T-helper 1 cell treated with Interleukin-12 subunit alpha and Interleukin-12 subunit beta and Interleukin-4 antibody, amounts not matched to agents 30 μg/mL and 1 μg/mL, for 36 hours (primary cell): ENCODE data around the gene DGKQ.
"Not testable (repeated sequence)": the region's sequence is repeated elsewhere in the genome, so short reads cannot be mapped to it uniquely, and the experiment has no call there.

Source experiments
- H3K27ac Mint-ChIP-seq: one replicate; pipeline ENCODE4 v1.8.0; 2021; ENCODE audit warnings: mild to moderate bottlenecking, mixed read lengths
- H3K27me3 Mint-ChIP-seq: one replicate; pipeline ENCODE4 v1.8.0; 2021; ENCODE audit warnings: low read depth, mixed read lengths
- H3K36me3 Mint-ChIP-seq: one replicate; pipeline ENCODE4 v1.8.0; 2021; ENCODE audit warnings: low read depth, mixed read lengths
- H3K4me1 Mint-ChIP-seq: one replicate; pipeline ENCODE4 v1.8.0; 2021; ENCODE audit warnings: low read depth, mixed read lengths
- H3K4me3 Mint-ChIP-seq: one replicate; pipeline ENCODE4 v1.8.0; 2021; ENCODE audit warnings: mild to moderate bottlenecking, moderate library complexity, mixed read lengths
- H3K9me3 Mint-ChIP-seq: one replicate; pipeline ENCODE4 v1.8.0; 2021; ENCODE audit warnings: mixed read lengths

Gene DGKQ

GRCh38 chr4:948101-948935 lies 25.1 kb downstream of the DGKQ start:
- Mint-ChIP-seq H3K9me3 (no peaks in the 10 kb centered on the region), H3K4me1 (no peaks in the 10 kb centered on the region), H3K27me3 (no peaks in the 10 kb centered on the region), H3K36me3 (no peaks in the 10 kb centered on the region), H3K27ac (no peak overlapping the region), H3K4me3 (no peak overlapping the region)

- H3K4me1 Mint-ChIP-seq = no peaks in the 10 kb centered on the region
- H3K27me3 Mint-ChIP-seq = no peaks in the 10 kb centered on the region
- H3K36me3 Mint-ChIP-seq = no peaks in the 10 kb centered on the region
- H3K27ac Mint-ChIP-seq = no peak overlapping the region
- no peaks in the 10 kb centered on the region for H3K9me3 Mint-ChIP-seq
- no peak overlapping the region for H3K4me3 Mint-ChIP-seq
Measured at GRCh38 chr4:947491-947971, 25.8 kb downstream of the DGKQ start.

- Mint-ChIP-seq H3K4me1 (no peaks in the 10 kb centered on the region), H3K9me3 (no peaks in the 10 kb centered on the region), H3K27ac (no peak overlapping the region), H3K27me3 (no peaks in the 10 kb centered on the region), H3K4me3 (no peak overlapping the region), H3K36me3 (no peaks in the 10 kb centered on the region)
Measured at GRCh38 chr4:946517-947471, 26.6 kb downstream of the DGKQ start.

GRCh38 chr4:946103-946450 lies 27.3 kb downstream of the DGKQ start:
- Mint-ChIP-seq H3K27ac (no peak overlapping the region), H3K9me3 (no peaks in the 10 kb centered on the region), H3K27me3 (no peaks in the 10 kb centered on the region), H3K36me3 (no peaks in the 10 kb centered on the region), H3K4me3 (no peak overlapping the region), H3K4me1 (no peaks in the 10 kb centered on the region)

GRCh38 chr4:945274-946102 lies 27.9 kb downstream of the DGKQ start:
- Mint-ChIP-seq H3K36me3 (no peaks in the 10 kb centered on the region), H3K9me3 (no peaks in the 10 kb centered on the region), H3K27me3 (no peaks in the 10 kb centered on the region), H3K27ac (no peak overlapping the region), H3K4me3 (no peak overlapping the region), H3K4me1 (no peaks in the 10 kb centered on the region)

GRCh38 chr4:939508-939907 lies 33.9 kb downstream of the DGKQ start:
- not testable (repeated sequence) for H3K36me3 Mint-ChIP-seq, H3K4me1 Mint-ChIP-seq, H3K9me3 Mint-ChIP-seq, H3K4me3 Mint-ChIP-seq, H3K27ac Mint-ChIP-seq, H3K27me3 Mint-ChIP-seq

GRCh38 chr4:932713-933070 lies 40.7 kb downstream of the DGKQ start:
- Mint-ChIP-seq H3K4me1 (peaks cover 28% of the 10 kb centered on the region), H3K4me3 (peak overlapping the region; percentile 94), H3K27ac (peak overlapping the region; percentile 95), H3K27me3 (peaks cover 5% of the 10 kb centered on the region), H3K9me3 (no peaks in the 10 kb centered on the region), H3K36me3 (peaks cover 2% of the 10 kb centered on the region)

- Mint-ChIP-seq H3K27ac (peak within 1 kb of the TSS; percentile 95), H3K4me1 (peaks cover 28% of the 10 kb centered on the region), H3K27me3 (peaks cover 5% of the 10 kb centered on the region), H3K4me3 (peak within 1 kb of the TSS; percentile 94), H3K36me3 (peaks cover 2% of the 10 kb centered on the region), H3K9me3 (no peaks in the 10 kb centered on the region)
Measured at GRCh38 chr4:931960-932712, 41.2 kb downstream of the DGKQ start, which contains the start of the genes GAK and TMEM175. Gene GAK, minus strand, starts transcription at chr4:932316. Its CDS starts 129 bp downstream, at chr4:932187. Gene TMEM175, plus strand, starts transcription at chr4:932460. Its CDS starts 15,280 bp downstream, at chr4:947740.

- Mint-ChIP-seq H3K27me3 (peaks cover 5% of the 10 kb centered on the region), H3K9me3 (no peaks in the 10 kb centered on the region), H3K36me3 (peaks cover 2% of the 10 kb centered on the region), H3K27ac (peak overlapping the region; percentile 95), H3K4me1 (peaks cover 28% of the 10 kb centered on the region), H3K4me3 (peak overlapping the region; percentile 94)
Measured at GRCh38 chr4:931194-931959, 42.0 kb downstream of the DGKQ start.

GRCh38 chr4:930827-931193 lies 42.6 kb downstream of the DGKQ start:
- Mint-ChIP-seq H3K4me1 (peaks cover 30% of the 10 kb centered on the region), H3K36me3 (peaks cover 2% of the 10 kb centered on the region), H3K27me3 (peaks cover 5% of the 10 kb centered on the region)

GRCh38 chr4:930028-930551 lies 43.3 kb downstream of the DGKQ start:
- Mint-ChIP-seq H3K9me3 (no peaks in the 10 kb centered on the region), H3K27me3 (peaks cover 5% of the 10 kb centered on the region), H3K27ac (peak overlapping the region; percentile 95)

More at GRCh38 chr4:930827-931193, 42.6 kb downstream of the DGKQ start:
- peak overlapping the region; percentile 95 for H3K27ac Mint-ChIP-seq
- H3K4me3 Mint-ChIP-seq = peak overlapping the region; percentile 94
- H3K9me3 Mint-ChIP-seq = no peaks in the 10 kb centered on the region

GRCh38 chr4:929096-929765 lies 44.1 kb downstream of the DGKQ start:
- no peak overlapping the region for H3K27ac Mint-ChIP-seq
- H3K27me3 Mint-ChIP-seq = peaks cover 3% of the 10 kb centered on the region
- H3K9me3 Mint-ChIP-seq = no peaks in the 10 kb centered on the region
- peaks cover 5% of the 10 kb centered on the region for H3K36me3 Mint-ChIP-seq
- peaks cover 42% of the 10 kb centered on the region for H3K4me1 Mint-ChIP-seq
- no peak overlapping the region for H3K4me3 Mint-ChIP-seq

More at GRCh38 chr4:930028-930551, 43.3 kb downstream of the DGKQ start:
- peaks cover 2% of the 10 kb centered on the region for H3K36me3 Mint-ChIP-seq
- peak overlapping the region; percentile 94 for H3K4me3 Mint-ChIP-seq
- H3K4me1 Mint-ChIP-seq = peaks cover 34% of the 10 kb centered on the region
